CD8-positive, alpha-beta memory T cell (primary cell): ENCODE measurements around the gene RNU6-9. TPM values are rescaled to one million over a fixed set of nuclear protein-coding genes. Genes with fewer than 3 reads are reported as not detected.
A peak's percentile ranks its signal among the peaks of the same experiment; 100 is the strongest.

Experiments
- CTCF ChIA-PET: fragments of 350-600 bp; sonication (Branson Sonifier 250); formaldehyde crosslinking; loops from one replicate; lab custom pipeline; 2021; ENCODE audit warnings: antibody characterized with exemption; lab: Charles Lee
- POLR2A ChIA-PET: fragments of 350-600 bp; sonication (Branson Sonifier 250); formaldehyde crosslinking; loops from one replicate; lab custom pipeline; 2021; ENCODE audit warnings: antibody characterized with exemption; lab: Charles Lee
- DNase-seq, 5 donors: peaks; one replicate each; pipeline versions ENCODE4 v3.0.0 to v3.0.0-alpha.2; 2020 to 2022; ENCODE audit warnings: mixed read lengths in 1 of 5
- H3K27ac ChIP-seq: one replicate; pipeline ENCODE4 v1.7.0; 2013; ENCODE audit warnings: low read depth, mild to moderate bottlenecking, low read length, moderate library complexity
- H3K27me3 ChIP-seq: 2 replicates; pipeline ENCODE4 v1.7.0; 2013; ENCODE audit warnings: low read length, mild to moderate bottlenecking; ENCODE audit not compliant: insufficient read depth, poor library complexity, severe bottlenecking
- H3K36me3 ChIP-seq: 2 replicates; pipeline ENCODE4 v1.7.0; 2013; ENCODE audit warnings: mild to moderate bottlenecking, low read length, moderate library complexity; ENCODE audit not compliant: insufficient read depth
- H3K4me1 ChIP-seq: 2 replicates; pipeline ENCODE4 v1.7.0; 2013; ENCODE audit warnings: mild to moderate bottlenecking, low read length, moderate library complexity; ENCODE audit not compliant: insufficient read depth
- H3K4me3 ChIP-seq: 2 replicates; pipeline ENCODE4 v1.7.0; 2013; ENCODE audit warnings: mild to moderate bottlenecking, low read length
- H3K9me3 ChIP-seq: 2 replicates; pipeline ENCODE4 v1.7.0; 2013; ENCODE audit warnings: mild to moderate bottlenecking, low read length
- H3K27ac Mint-ChIP-seq, 8 donors: one replicate each; pipeline ENCODE4 v1.8.0; 2020 to 2021; ENCODE audit warnings: mixed read lengths in 8 of 8, mild to moderate bottlenecking in 6 of 8, inconsistent platforms in 3 of 8, moderate library complexity in 3 of 8
- H3K27me3 Mint-ChIP-seq, 2 donors: one replicate each; pipeline ENCODE4 v1.8.0; 2020 to 2021; ENCODE audit warnings: mixed read lengths in 2 of 2, mild to moderate bottlenecking in 1 of 2, moderate library complexity in 1 of 2
- H3K36me3 Mint-ChIP-seq, 3 donors: one replicate each; pipeline ENCODE4 v1.8.0; 2020 to 2021; ENCODE audit warnings: mixed read lengths in 3 of 3, inconsistent platforms in 1 of 3, mild to moderate bottlenecking in 1 of 3
- H3K4me1 Mint-ChIP-seq, 3 donors: one replicate each; pipeline ENCODE4 v1.8.0; 2020 to 2021; ENCODE audit warnings: mixed read lengths in 3 of 3, inconsistent platforms in 1 of 3, mild to moderate bottlenecking in 1 of 3
- H3K4me3 Mint-ChIP-seq, 7 donors: one replicate each; pipeline ENCODE4 v1.8.0; 2020 to 2021; ENCODE audit warnings: mixed read lengths in 7 of 7, mild to moderate bottlenecking in 6 of 7, moderate library complexity in 4 of 7, inconsistent platforms in 2 of 7
- H3K9me3 Mint-ChIP-seq, 5 donors: one replicate each; pipeline ENCODE4 v1.8.0; 2020 to 2022; ENCODE audit warnings: mixed read lengths in 5 of 5, mild to moderate bottlenecking in 3 of 5, moderate library complexity in 2 of 5, inconsistent platforms in 1 of 5
- polyA plus RNA-seq: library from polyadenylated mRNA; unstranded; fragments of 300-500 nt; fragmentation: Illumina TruSeq; gene quantifications from one replicate; pipeline ENCODE4 v1.2.3, GENCODE V29; 2021
- total RNA-seq, 2 experiments: library from RNA; stranded (reverse); gene quantifications; one replicate each; pipeline ENCODE4 v1.2.3, GENCODE V29; 2021

RNU6-9 gene
- total and polyA plus RNA-seq, 3 experiments from 2014 or later, result not detected

- Mint-ChIP-seq H3K27me3 (no peaks in the 10 kb centered on the region), H3K36me3 (peaks cover 4 to 22% (median 5%) of the 10 kb centered on the region in 3 donors), H3K27ac (peak overlapping the region; percentile 24 to 100 (median 97)), H3K4me3 (peak overlapping the region in 6 of 7 donors; percentile 15 to 86 (median 47)), H3K4me1 (peaks cover 34 to 67% (median 42%) of the 10 kb centered on the region in 3 donors), H3K9me3 (peaks cover 0 to 3% (median 0%) of the 10 kb centered on the region in 5 donors)
- Histone ChIP-seq H3K4me3 (no peak overlapping the region), H3K27me3 (no peaks in the 10 kb centered on the region), H3K9me3 (no peaks in the 10 kb centered on the region), H3K27ac (peak overlapping the region; percentile 20), H3K36me3 (peaks cover 6% of the 10 kb centered on the region), H3K4me1 (peaks cover 52% of the 10 kb centered on the region)
- peak in 1 of 5 donors; percentile 53 for DNase-seq
- ChIA-PET POLR2A (interaction anchor here (1.3 to 6.2 kb wide), 3 partner anchors 9 to 160 kb away, joined by 4 to 77 read pairs (median 5); partner anchors contain the start of genes ARHGAP45, MED16 and RNU6-9), CTCF (interaction anchor here (0.8 to 5.0 kb wide), 12 partner anchors 9 to 359 kb away, joined by 3 to 50 read pairs (median 4); partner anchors contain the start of genes MED16 and RNU6-9)
Measured at GRCh38 chr19:907183-907853, 14.0 kb downstream of the RNU6-9 start.

- peak in 1 of 5 donors; percentile 63 for DNase-seq
- peak overlapping the region; percentile 65 to 92 (median 81) for H3K4me3 Mint-ChIP-seq
- POLR2A ChIA-PET, result interaction anchor here (0.6 to 1.0 kb wide), 2 partner anchors 53 to 1567 kb away, joined by 3 read pairs; no protein-coding TSS in a partner anchor
- peaks cover 32 to 50% (median 41%) of the 10 kb centered on the region in 3 donors for H3K4me1 Mint-ChIP-seq
- peaks cover 39% of the 10 kb centered on the region for H3K4me1 ChIP-seq
- peaks cover 0 to 7% of the 10 kb centered on the region in 2 donors for H3K27me3 Mint-ChIP-seq
- H3K9me3 Mint-ChIP-seq, result peaks cover 0 to 3% (median 0%) of the 10 kb centered on the region in 5 donors
- H3K36me3 ChIP-seq, result no peaks in the 10 kb centered on the region
- peak overlapping the region; percentile 78 to 97 (median 91) for H3K27ac Mint-ChIP-seq
- no peaks in the 10 kb centered on the region for H3K9me3 ChIP-seq
- H3K27ac ChIP-seq, result peak overlapping the region; percentile 38
- H3K36me3 Mint-ChIP-seq, result peaks cover 4 to 14% (median 7%) of the 10 kb centered on the region in 3 donors
- no peaks in the 10 kb centered on the region for H3K27me3 ChIP-seq
- H3K4me3 ChIP-seq, result no peak overlapping the region
- CTCF ChIA-PET, result interaction anchor here (2.8 to 5.0 kb wide), 4 partner anchors 9 to 48 kb away, joined by 6 to 50 read pairs (median 20); partner anchors contain the start of genes MED16 and RNU6-9
Measured at GRCh38 chr19:911197-912033, 18.1 kb downstream of the RNU6-9 start.

GRCh38 chr19:912181-913079 is 19.1 kb downstream of the RNU6-9 start:
- Histone ChIP-seq H3K4me3 (peak overlapping the region; percentile 59), H3K27ac (peak overlapping the region; percentile 70), H3K9me3 (no peaks in the 10 kb centered on the region), H3K36me3 (no peaks in the 10 kb centered on the region), H3K4me1 (peaks cover 29% of the 10 kb centered on the region), H3K27me3 (no peaks in the 10 kb centered on the region)
- ChIA-PET POLR2A (no interaction called here), CTCF (interaction anchor here (1.4 kb wide), 1 partner anchor 49 kb away, joined by 6 read pairs; no protein-coding TSS in a partner anchor)
- Mint-ChIP-seq H3K4me3 (peak overlapping the region; percentile 80 to 93 (median 86)), H3K27me3 (peaks cover 0 to 7% of the 10 kb centered on the region in 2 donors), H3K36me3 (peaks cover 4 to 12% (median 7%) of the 10 kb centered on the region in 3 donors), H3K27ac (peak overlapping the region; percentile 73 to 98 (median 84)), H3K9me3 (peaks cover 0 to 3% (median 0%) of the 10 kb centered on the region in 5 donors), H3K4me1 (peaks cover 23 to 43% (median 31%) of the 10 kb centered on the region in 3 donors)
- DNase-seq, result peak in 4 of 5 donors; percentile 48 to 70 (median 56)

- Histone ChIP-seq H3K9me3 (no peaks in the 10 kb centered on the region), H3K36me3 (no peaks in the 10 kb centered on the region), H3K27me3 (peaks cover 4% of the 10 kb centered on the region), H3K4me3 (peak within 1 kb of the TSS; percentile 82), H3K4me1 (peaks cover 32% of the 10 kb centered on the region), H3K27ac (peak within 1 kb of the TSS; percentile 89)
- peak; percentile 81 to 90 (median 83) for DNase-seq
- Mint-ChIP-seq H3K36me3 (peaks cover 4 to 12% (median 7%) of the 10 kb centered on the region in 3 donors), H3K4me3 (peak within 1 kb of the TSS; percentile 80 to 93 (median 86)), H3K27ac (peak within 1 kb of the TSS; percentile 85 to 98 (median 90)), H3K4me1 (peaks cover 23 to 39% (median 25%) of the 10 kb centered on the region in 3 donors), H3K9me3 (peaks cover 0 to 3% (median 0%) of the 10 kb centered on the region in 5 donors), H3K27me3 (peaks cover 2 to 9% of the 10 kb centered on the region in 2 donors)
- CTCF ChIA-PET, result interaction anchor here (1.4 kb wide), 1 partner anchor 50 kb away, joined by 6 read pairs; no protein-coding TSS in a partner anchor
- POLR2A ChIA-PET, result no interaction called here
Measured at GRCh38 chr19:913080-913748, 19.9 kb downstream of the RNU6-9 start, which contains the start of gene R3HDM4. TSS of gene R3HDM4 (minus strand) at chr19:913219. CDS start at chr19:913157, 62 bp downstream.

GRCh38 chr19:916645-917322 is 23.5 kb downstream of the RNU6-9 start:
- Histone ChIP-seq H3K27ac (peak overlapping the region; percentile 43), H3K4me3 (no peak overlapping the region), H3K9me3 (no peaks in the 10 kb centered on the region), H3K36me3 (no peaks in the 10 kb centered on the region), H3K27me3 (peaks cover 4% of the 10 kb centered on the region), H3K4me1 (peaks cover 23% of the 10 kb centered on the region)
- DNase-seq, result no peak
- Mint-ChIP-seq H3K36me3 (peaks cover 0 to 1% (median 1%) of the 10 kb centered on the region in 3 donors), H3K27me3 (peaks cover 2 to 9% of the 10 kb centered on the region in 2 donors), H3K9me3 (no peaks in the 10 kb centered on the region), H3K4me3 (peak overlapping the region in 3 of 7 donors; percentile 25 to 69 (median 43)), H3K4me1 (peaks cover 1 to 33% (median 13%) of the 10 kb centered on the region in 3 donors), H3K27ac (no peak overlapping the region)
- POLR2A ChIA-PET, result interaction anchor here (1.0 kb wide), 1 partner anchor 24 kb away, joined by 3 read pairs; the partner anchor contains the start of genes MED16 and RNU6-9
- CTCF ChIA-PET, result interaction anchor here (0.6 to 9.6 kb wide), 4 partner anchors 34 to 264 kb away, joined by 3 to 107 read pairs (median 4); no protein-coding TSS in a partner anchor
